ENCODE results near the gene KCNJ2.

KCNJ2 gene

DNA sequence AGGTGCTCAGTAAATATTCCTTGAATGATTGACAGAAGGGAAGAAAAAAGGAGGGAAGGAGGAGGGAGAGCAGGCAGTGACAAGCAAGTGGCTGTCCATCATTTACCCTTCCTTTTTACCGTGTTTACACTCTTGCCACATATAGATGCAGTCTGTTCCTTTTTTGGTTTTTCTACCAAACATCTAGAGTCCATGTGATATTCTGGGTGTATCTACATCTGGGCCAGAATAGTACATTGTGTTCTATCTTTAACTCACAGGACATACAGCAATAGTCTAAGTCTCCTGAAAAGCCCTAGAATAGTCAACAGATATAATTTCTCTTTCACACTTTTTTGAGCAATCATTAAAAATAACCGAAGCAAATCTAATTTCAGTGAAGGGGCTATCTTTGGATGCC, 33.5 kb downstream of the KCNJ2 start:
- in situ Hi-C loops (cut with MboI; ENCODE audit: low sequenced_read_pairs): no loop called here

DNA sequence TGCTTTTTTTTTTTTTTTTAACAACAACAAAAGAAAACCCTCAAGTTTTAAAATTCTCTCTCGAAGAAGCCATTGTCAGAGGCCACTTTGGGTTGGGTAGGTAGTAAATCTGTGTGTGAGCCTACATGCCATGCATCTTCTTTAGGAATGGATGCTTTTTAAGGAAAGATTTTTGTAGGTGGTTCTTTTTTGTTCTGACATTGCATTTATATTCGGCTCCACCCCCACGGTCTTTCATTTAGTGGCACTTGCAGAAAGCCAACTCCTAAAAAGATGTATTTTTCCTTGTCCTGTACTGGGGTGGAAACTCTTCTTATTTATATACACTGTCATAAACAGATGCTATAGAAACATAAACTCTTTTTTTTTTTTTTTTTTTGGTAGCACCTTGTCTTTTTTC, 35.1 kb downstream of the KCNJ2 start:
- in situ Hi-C loops (cut with MboI; ENCODE audit: low sequenced_read_pairs): no loop called here

DNA sequence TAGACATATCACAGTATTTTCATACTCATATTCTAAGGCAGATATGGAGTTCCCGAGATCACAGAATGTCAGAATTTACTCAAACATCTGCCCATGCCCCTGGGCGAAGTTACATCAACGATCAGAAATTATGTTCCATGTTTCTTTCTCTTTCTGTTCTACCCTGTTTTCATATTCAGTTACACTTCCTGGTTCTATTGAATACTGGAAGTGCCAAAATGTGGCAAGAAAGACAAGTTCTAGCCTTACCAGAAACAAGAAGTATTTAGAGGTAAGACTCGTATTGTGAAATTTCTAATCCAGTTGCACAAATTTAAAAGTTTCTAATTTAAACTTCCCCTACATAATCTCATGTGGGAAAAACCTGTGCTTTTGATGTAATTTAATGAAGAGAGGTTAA, 36.1 kb downstream of the KCNJ2 start:
- in situ Hi-C loops (cut with MboI; ENCODE audit: low sequenced_read_pairs): no loop called here

DNA sequence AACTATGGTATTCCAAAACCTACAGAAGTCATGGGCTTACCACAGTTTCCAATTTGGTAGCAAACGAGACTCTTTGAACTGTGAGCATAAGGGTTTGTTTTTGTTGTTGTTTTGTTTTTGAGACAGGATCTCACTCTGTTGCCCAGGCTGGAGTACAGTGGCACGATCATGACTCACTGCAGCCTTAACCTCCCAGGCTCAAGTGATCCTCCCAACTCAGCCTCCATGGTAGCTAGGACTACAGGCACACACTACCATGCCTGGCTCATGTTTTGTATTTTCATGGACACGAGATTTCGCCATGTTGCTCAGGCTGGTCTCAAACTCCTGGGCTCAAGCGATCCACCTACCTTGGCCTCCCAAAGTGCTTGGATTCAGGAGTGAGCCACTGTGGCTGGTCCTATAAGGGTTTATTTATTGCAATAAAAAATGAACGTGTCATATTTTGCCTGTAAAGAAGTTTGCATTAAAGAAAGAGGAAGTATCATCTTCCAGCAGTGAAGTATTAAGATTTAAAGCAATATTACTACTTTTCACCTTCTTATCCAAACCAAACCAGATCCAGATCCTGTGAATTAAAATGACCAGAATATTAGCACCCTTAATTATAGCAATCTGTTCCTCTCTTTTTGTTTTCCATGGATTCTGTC, 37.2 kb downstream of the KCNJ2 start:
- in situ Hi-C loops (cut with MboI; ENCODE audit: low sequenced_read_pairs): no loop called here

DNA sequence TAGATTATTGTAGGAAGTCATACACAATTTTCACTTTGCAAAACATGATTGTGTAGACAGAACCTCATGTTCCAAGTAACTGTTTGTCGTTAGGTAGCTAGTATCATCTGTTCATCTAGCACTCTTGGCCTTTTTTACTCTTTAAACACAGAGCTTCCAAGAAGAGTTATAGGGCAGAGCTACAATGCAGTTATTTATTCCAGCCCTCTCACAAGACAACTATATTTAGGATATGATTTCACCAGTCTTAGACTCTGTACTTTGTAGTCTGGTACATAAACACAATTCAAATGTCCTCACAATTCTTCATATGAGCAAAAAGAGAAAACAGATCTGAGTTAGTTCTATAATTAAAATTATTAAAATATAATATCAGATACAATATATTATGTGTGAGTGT, 37.9 kb downstream of the KCNJ2 start:
- in situ Hi-C loops (cut with MboI; ENCODE audit: low sequenced_read_pairs): no loop called here

DNA sequence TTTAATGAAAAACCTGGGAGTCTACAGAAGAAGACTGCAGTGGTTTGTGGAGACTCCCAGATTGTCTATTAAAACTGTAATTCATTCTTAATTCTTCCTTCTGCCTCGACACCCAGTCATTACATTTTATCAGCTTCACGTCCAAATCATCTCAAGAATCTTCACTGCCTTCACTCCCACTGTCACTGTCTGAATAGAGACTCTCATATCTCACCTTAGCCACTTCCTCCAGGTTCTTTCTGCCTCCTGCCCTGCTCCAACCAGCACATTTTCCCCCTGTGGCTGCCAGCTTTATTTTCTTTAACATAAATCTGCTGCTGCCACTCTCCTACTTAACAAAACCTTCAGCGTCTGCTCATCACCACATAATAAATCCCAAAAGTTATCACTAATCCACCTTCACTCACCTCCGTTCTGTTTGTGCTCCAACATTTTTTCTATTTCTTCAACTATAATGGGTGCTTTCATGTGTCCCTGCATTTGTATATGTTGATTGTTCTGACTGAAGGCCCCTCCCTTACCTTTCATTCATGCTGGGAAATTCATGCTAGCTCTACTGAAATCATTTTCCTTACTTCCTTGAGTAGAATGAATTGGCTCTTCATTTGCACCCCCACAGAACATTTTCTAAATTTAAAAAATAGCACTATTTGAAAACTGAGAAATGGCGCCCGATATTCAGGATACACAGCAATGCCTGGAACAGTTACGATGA, 38.9 kb downstream of the KCNJ2 start:
- in situ Hi-C loops (cut with MboI; ENCODE audit: low sequenced_read_pairs): no loop called here

DNA sequence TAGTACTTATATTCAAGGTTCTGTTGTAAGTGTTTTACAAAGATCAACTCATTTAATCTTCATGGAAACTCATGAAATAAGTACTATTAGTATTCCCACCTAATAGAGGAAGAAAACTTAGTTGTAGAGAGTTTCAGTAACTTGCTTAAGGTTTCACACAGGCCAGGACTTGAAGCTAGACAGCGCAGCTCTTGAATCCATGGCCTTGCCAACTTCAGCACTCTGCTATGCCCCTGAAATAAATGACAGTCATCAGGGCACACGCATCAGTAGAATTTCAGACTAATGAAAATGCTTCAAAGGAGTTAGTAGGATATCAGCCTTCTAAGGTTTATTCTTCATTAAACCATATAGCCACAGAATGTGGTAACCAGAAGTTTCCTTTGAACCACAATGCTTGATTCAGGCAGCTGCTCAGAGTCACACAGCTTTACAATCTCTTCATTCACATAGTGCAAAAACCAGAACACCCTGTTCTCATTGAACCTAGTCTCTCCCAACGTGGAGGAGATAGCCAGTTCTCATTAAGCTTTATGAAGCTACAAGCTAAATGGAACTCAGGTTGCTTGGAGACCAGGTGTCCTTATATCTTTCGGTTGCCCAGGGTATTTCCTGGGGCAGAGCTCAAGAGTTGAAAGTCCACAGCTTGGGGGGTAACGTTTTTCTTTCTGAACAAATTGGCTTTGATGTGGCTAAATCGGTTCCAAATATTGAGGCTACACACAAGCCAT, 39.7 kb downstream of the KCNJ2 start:
- in situ Hi-C loops (cut with MboI; ENCODE audit: low sequenced_read_pairs): no loop called here

DNA sequence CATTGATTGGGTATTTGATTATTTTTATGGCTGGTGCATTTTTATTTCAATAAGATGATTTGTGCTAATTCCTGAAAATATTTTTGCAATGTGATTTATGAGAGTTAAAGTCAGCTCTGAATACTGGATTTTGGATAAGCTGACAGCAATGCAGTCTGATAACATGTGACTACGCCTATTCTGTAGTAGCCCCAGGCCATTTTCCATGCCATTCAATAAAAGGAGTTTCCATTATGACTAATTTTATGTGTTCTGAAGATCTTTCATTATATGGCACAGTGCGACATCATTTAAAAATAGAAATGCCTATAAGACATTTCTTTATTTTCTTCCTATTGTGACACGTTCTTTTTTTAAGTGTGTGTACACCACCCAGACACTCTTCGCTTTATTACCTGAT, 46.3 kb downstream of the KCNJ2 start:
- in situ Hi-C loops (cut with MboI; ENCODE audit: low sequenced_read_pairs): no loop called here

DNA sequence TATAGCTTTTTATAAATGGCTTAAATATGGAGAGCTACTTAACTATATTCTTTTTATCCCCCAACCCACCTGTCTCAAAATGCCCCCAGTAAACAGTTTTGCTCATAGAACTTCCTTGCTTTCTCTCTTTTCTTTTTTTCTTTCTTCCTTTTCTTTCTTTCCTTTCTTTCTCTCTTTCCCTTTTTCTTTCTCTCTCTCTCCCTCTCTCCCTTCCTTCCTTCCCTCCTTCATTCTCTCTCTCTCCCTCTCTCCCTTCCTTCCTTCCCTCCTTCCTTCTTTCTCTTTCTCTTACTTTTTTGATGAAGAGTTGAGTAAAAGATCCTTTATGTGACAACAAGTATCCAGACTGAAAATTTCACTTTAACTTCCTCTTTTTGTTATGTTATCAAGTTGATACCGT, 48.2 kb downstream of the KCNJ2 start:
- in situ Hi-C loops (cut with MboI; ENCODE audit: low sequenced_read_pairs): no loop called here

DNA sequence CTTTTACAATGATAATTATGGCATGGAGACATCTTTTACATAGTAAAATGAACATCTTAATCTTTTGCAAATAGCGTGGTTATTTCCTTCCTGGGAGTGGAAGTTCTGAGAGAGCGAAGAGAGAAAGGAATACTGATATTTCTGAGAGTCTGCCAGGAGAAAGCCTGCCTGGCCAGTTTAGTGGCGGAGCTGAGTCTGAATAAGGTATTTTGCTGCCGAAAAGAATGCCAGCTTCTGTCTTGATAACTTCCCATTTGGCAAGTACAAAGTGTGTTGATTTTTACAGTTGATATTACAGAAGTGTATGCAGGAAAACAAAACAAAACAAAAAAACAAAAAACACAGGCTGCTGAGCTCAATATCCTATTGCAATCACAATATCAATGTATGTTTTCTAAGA, 55.9 kb downstream of the KCNJ2 start:
- in situ Hi-C loops (cut with MboI; ENCODE audit: low sequenced_read_pairs): no loop called here
